H7 (cell line): Measurements from ENCODE around the gene SLC22A23. TPM values are rescaled to one million over a fixed set of nuclear protein-coding genes. Genes with fewer than 3 reads are reported as not detected.

Experiments used
- DNase-seq: peaks from one replicate; pipeline ENCODE4 v3.0.0; 2012
- H3K27me3 ChIP-seq: 2 replicates; pipeline ENCODE4 v1.6.0; 2011; ENCODE audit warnings: mild to moderate bottlenecking, low read length; ENCODE audit not compliant: control insufficient read depth, insufficient read depth
- H3K36me3 ChIP-seq: replicated peaks from 2 replicates; pipeline ENCODE4 v1.5.1; 2011; ENCODE audit warnings: low read length; ENCODE audit not compliant: control insufficient read depth, insufficient read depth
- H3K4me3 ChIP-seq: 2 replicates; pipeline ENCODE4 v1.5.1; 2011; ENCODE audit warnings: low read depth, mild to moderate bottlenecking, control low read depth, low read length, moderate library complexity; ENCODE audit not compliant: insufficient read depth
- total RNA-seq: library from RNA; depleted of rRNA; stranded (reverse); fragments of >200 nt; shearing (Covaris generic); gene quantifications from 2 replicates; pipeline ENCODE4 v1.2.3, GENCODE V29; 2014

Gene SLC22A23
- total RNA-seq, 1 experiment from 2014 or later, result 14.6 TPM

DNA sequence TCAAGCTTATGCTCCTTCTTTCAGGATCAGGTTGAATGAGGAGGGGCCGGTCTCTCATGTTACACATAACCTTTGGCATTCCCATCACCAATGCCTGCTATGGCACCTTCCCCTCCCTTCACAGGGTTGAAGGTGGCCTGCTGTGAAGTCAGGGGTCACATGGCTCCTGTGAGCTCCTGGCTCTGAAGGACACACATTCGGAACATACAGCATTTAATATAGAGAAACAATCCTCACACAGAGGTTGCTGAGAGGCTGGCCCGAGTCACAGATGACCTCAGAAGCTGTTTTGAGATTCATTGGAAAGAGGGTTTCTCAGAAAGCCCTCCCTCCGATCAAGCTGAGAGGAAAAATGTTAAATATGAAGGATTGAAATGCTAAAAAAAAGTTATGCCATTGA lies 116.0 kb downstream of the SLC22A23 start:
- Histone ChIP-seq H3K27me3 (no peaks in the 10 kb centered on the region), H3K4me3 (no peak overlapping the region), H3K36me3 (no peaks in the 10 kb centered on the region)
- no peak for DNase-seq

DNA sequence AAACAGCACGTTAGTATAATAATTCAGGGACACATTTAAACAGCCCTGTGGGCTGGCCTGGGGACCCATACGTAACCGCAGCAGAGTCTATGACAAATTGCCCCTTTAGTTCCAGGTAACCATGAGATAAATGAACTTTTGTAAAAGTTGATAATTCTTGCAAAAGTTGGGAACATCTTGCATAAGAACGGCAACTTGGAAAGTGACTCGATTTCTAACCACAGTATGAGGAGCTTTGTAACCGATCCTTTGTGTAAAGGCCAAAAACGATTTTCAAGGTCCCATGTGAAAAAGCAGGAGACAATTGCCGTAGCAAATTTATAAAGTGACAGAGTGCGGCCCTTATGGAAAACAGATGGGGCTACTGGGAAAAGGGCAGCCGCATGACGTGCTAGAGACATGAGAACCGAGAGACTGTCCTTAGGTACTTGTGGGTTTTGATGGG lies 116.5 kb downstream of the SLC22A23 start:
- no peak overlapping the region for H3K4me3 ChIP-seq

DNA sequence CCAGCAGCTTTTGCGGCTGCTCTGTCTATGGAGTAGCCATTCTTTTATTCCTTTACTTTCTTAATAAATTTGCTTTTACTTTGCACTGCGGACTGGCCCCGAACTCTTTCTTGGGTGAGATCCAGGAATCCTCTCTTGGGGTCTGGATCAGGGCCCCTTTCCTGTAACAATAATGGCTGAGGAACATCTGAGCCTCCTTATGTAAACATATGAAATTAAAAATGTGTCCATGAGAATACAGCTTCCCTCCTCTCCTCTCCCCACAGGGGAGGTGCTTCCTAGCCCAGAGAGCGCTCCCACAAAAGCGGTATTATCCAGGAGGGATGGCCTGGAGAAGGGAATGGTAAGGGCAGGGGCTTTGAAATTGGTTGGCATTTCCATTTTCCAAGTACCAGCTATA lies 117.0 kb downstream of the SLC22A23 start:
- no peak overlapping the region for H3K4me3 ChIP-seq
- no peaks in the 10 kb centered on the region for H3K36me3 ChIP-seq
- H3K27me3 ChIP-seq, result no peaks in the 10 kb centered on the region
- no peak for DNase-seq

More for the DNA sequence above, 116.5 kb downstream of the SLC22A23 start:
- no peaks in the 10 kb centered on the region for H3K36me3 ChIP-seq
- no peak for DNase-seq
- no peaks in the 10 kb centered on the region for H3K27me3 ChIP-seq

DNA sequence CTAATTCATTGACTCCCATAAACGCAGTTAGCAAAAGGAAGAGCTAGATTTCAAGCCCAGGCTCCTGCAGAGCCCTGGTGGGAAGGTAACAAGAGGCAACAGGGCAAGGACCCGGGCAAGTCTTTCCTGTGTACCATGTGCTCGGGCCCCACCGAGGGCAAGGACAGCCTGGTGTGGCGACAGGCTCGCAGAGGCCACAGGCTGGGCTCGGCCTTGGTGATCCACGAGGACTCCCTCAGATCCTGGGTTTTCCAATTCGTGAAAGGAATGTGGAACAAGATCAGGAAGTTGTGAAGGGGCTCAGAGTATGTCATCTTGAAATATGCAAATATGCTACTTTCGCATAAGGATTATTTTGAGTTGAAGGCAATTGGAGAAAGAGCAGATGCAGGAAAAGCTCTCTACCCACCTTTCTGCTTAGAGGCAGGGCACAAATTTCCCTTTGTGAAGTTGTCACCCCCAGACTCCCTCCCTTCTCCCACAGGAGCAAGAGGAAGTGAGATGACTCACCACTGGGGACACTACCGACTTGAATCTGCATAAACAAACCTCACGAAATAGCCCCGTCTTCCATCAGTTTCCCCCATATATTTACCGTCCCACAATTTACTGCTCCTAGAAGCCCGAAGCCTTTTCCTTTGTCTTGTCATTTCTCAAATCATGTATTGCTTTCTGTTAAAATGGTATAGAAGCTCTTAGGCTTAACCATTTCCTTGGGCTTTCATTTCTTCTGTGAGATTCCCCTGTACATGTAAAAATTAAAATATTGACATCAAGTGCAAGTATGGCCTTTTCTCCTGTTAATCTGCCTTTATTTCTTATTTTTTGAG lies 119.1 kb downstream of the SLC22A23 start:
- Histone ChIP-seq H3K4me3 (no peak overlapping the region), H3K36me3 (no peaks in the 10 kb centered on the region), H3K27me3 (no peaks in the 10 kb centered on the region)
- DNase-seq, result peak; percentile 67

DNA sequence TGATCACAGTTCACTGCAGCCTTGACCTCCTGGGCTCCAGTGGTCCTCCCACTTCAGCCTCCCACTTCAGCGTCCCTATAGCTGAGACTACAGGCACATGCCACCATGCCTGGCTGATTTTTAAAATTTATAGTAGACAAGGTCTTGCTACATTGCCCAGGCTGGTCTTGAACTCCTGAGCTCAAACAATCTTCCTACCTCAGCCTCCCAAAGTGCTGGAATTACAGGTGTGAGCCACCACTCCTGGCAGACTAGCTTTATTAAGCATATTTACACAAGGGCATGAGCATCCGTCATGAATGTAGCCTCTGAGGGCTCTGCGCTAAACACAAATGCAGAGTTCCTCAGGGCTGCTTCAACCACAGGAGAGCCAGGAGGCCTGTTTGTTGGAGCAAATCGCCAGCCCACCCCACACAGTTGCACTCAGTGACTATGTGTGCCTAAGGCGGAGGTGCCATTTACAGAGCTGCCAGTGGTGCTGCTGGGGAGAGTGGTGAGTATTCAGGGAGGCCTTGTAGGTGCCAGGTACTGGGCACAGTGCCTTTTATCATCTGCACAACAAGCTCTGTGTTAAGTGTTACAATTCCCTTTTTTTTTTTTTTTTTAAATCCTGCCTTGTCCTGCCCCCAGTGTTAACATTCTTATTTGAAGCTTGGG lies 119.9 kb downstream of the SLC22A23 start:
- no peaks in the 10 kb centered on the region for H3K36me3 ChIP-seq
- no peak overlapping the region for H3K4me3 ChIP-seq
- H3K27me3 ChIP-seq, result no peaks in the 10 kb centered on the region

DNA sequence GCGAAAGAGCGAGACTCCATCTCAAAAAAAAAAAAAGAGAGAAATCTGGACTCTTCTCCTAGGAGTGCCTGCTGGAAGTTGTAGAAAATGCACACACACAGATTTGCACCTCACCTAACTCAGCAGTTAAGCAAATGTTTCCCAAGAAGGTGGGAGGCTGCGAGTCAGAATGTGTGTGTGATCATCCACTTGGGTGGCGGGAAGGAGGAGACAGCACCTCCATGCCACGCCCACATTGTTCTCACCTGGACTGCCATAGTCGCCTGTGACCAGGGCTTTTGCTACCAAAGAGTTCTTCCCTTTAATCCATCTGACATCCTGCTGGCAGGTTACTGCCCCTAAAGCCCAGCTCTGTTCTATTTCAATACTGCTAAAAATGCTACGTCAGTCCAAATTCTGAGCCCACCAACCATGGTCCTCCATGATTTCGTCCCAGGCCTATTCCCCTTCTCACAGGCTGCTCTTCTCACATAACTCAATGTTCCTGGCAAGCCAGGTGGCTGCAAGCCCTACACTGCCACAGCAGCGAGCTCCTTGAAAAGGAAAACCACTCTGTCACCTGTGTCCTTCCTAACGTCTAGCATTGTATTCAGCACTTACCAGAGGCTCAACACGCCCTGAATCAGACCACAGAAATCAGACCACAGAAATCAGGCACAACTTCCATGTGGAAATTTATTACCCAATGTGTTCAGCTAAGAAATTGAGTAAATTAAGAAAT lies 120.6 kb downstream of the SLC22A23 start:
- Histone ChIP-seq H3K36me3 (no peaks in the 10 kb centered on the region), H3K27me3 (no peaks in the 10 kb centered on the region), H3K4me3 (no peak overlapping the region)
- no peak for DNase-seq

More for the DNA sequence above, 119.9 kb downstream of the SLC22A23 start:
- DNase-seq, result no peak

DNA sequence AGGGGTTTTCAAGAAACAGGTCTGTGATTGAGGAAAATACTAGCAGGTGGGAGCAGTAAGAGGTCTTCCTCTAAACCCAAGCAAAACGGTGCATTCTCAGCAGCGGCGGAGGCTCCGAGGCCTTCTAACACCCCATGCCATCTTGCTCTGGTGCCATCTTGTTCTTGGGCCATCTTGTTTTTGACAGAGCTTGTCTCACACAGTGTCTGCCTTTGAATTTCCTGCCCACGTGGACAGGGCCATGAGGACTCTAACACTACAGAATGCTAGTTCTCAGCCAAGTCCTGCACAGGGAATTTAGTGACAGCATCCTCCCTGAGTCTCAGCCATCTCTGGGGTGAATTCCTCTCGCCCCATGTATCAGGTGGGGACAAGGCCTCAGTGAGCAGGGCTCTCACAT lies 121.7 kb downstream of the SLC22A23 start:
- no peak for DNase-seq
- no peaks in the 10 kb centered on the region for H3K36me3 ChIP-seq
- no peak overlapping the region for H3K4me3 ChIP-seq

DNA sequence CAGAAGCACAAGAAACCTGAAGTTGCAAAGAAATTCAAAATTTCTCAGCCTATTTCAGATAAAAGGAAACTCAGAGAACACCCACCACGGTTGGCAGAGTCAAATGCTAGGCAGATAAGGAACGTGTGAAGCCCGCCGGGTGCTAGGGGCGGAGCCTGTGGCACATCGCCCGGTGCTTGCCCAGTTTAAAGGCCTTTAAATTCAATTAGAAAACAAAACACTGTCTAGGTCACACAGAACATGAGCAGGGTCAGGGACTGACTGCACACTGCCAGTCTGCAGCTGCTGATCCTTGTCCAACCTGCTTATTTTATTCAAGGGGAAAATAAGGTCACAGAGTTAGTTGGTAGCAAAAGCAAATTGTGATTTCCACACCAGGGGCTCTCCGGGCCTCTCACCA lies 122.3 kb downstream of the SLC22A23 start:
- Histone ChIP-seq H3K36me3 (no peaks in the 10 kb centered on the region), H3K27me3 (no peaks in the 10 kb centered on the region), H3K4me3 (no peak overlapping the region)
- DNase-seq, result no peak

More for the DNA sequence above, 121.7 kb downstream of the SLC22A23 start:
- H3K27me3 ChIP-seq, result no peaks in the 10 kb centered on the region

DNA sequence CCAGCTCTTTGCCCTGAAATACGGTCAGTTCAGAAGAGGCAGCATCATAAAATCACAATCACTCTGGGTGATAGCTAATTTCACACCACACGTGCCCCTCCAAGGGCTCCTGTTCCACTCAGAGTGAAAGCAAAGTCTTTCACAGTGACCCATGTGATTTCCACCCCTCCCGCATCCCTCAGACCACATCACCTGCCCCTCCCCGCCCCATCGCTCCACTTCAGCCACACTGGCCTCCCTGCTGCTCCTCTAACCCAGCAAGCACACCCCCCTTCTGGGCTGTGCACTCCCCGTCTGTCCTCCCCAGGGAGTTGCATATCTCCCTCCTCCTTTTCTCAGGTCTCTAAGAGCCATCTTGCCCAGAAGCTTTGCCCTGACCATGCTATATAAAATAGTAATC lies 123.6 kb downstream of the SLC22A23 start:
- H3K27me3 ChIP-seq, result no peaks in the 10 kb centered on the region
- no peaks in the 10 kb centered on the region for H3K36me3 ChIP-seq
- H3K4me3 ChIP-seq, result no peak overlapping the region
- peak; percentile 78 for DNase-seq

DNA sequence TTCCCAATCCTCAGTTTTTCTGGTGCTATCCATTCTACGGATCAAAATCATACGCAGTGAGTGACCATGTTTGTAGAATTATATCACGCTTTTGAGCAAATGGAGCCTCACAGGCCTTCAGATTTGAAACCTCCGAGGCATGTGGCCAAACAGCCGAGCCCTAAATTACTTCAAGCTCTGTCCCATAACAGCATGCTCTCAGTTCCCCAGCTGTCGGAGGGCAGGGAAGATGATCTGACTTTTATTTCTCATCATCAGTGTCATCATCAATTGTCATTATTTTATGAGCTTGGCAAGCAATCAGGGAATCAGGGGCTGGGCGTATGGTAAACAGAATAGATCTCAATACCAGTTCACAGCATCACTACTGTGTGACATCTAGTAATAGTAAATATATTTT lies 124.9 kb downstream of the SLC22A23 start:
- Histone ChIP-seq H3K4me3 (no peak overlapping the region), H3K27me3 (no peaks in the 10 kb centered on the region), H3K36me3 (no peaks in the 10 kb centered on the region)
- DNase-seq, result no peak

DNA sequence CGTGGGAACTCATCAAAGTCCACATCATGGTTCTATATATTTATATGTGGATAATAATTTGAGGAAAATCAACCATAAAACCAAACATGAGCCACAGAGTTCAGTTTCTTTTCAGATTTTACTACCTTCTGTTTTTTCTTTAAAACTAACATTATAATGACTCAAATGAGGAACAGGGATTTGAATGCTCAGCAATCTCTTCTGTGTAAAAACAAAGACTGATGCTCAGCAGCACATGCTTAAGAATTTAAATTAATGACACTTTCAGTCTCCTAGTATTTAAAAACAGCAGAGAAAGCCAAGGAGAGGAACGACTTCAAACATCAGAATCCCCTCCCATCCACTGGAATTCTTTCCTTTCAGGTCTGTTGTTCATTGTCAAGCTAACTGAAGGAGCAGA lies 125.4 kb downstream of the SLC22A23 start:
- Histone ChIP-seq H3K4me3 (no peak overlapping the region), H3K36me3 (no peaks in the 10 kb centered on the region), H3K27me3 (no peaks in the 10 kb centered on the region)
- no peak for DNase-seq

DNA sequence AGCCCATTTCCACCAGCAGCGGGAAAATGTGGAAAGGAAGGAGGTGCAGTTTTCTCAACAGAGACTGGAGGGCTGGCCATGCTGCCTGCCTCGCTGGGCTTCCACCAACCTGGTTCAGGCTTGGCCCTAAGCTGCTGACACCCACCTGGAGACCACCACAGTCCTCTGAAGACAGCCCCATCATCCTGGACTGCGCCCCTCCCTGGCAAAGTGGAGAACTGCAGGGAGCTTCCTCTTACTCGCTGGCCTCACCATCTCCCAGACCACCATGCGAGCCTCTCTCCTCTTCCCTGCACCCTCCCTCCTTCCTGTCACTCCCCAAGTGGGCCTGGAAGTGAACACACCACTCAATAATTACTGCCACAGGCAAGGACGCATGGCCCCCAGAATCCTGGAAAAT lies 126.7 kb downstream of the SLC22A23 start:
- Histone ChIP-seq H3K27me3 (no peaks in the 10 kb centered on the region), H3K36me3 (no peaks in the 10 kb centered on the region), H3K4me3 (no peak overlapping the region)
- DNase-seq, result peak; percentile 73

DNA sequence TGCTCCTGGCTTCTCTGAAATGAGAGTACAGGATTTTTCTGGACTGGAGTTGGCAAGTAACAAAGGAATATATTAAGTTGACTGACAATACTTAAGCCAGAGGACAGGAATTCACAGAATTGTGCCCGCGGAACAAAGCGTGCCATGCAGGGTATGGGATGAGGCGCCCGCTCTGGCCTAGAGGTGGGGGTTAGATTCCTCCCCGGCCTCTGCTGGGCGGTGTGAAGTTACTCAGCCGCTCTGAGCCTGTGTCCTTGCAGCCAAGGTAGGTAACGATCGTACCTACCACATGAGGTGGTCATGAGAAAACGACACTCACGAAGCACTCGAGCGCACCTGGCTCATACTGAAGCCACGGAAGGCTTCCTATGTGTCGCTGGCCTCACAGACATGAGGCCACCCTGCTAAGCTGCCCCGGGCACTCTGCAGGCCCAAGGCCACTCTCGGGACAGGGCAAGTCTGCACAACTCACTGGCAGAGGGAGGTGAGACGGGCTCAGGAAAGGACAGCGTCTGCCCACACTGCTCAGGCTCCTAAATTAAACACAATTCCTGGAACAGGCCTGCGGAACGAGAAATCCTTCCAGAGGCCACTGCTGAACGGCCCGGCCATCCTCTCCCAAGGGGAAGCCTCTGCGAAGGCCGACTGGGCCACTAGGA lies 127.3 kb downstream of the SLC22A23 start:
- Histone ChIP-seq H3K36me3 (no peaks in the 10 kb centered on the region), H3K27me3 (no peaks in the 10 kb centered on the region), H3K4me3 (no peak overlapping the region)
- peak; percentile 66 for DNase-seq

DNA sequence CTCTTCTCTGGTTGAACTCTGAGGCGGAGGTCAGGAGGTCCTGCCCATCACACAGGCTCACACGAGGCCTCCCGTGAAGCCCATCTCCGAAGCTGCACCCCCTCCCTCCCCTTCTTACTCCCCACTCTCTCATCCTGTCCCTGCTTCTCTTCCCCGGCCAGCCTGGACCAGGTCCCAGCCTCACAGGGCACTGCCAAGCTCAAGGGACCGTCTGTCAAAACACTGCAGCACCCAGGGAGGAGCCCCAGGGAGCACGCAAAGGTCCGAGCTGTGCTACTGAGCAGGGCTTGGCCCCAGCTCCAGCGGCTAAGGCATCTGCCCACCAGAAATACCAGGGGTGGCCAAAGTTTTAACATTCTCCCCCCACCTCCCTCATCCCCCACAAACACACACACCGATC lies 128.1 kb downstream of the SLC22A23 start:
- Histone ChIP-seq H3K27me3 (no peaks in the 10 kb centered on the region), H3K4me3 (no peak overlapping the region)
- no peak for DNase-seq

More for the DNA sequence above, 128.1 kb downstream of the SLC22A23 start:
- H3K36me3 ChIP-seq, result no peaks in the 10 kb centered on the region
